Stimulated activated CD4-positive, alpha-beta T cell treated with anti-CD3 and anti-CD28 coated beads, TNF-alpha, amount 100 ng/mL, for 48 hours (primary cell): ENCODE data around the gene KRTAP10-8.
"Not testable (repeated sequence)": the region's sequence is repeated elsewhere in the genome, so short reads cannot be mapped to it uniquely, and the experiment has no call there.

ENCODE experiments used
- DNase-seq, 3 donors: peaks; one replicate each; pipeline ENCODE4 v3.0.0-alpha.2; 2020; ENCODE audit warnings: low read depth in 3 of 3

KRTAP10-8 gene

DNA sequence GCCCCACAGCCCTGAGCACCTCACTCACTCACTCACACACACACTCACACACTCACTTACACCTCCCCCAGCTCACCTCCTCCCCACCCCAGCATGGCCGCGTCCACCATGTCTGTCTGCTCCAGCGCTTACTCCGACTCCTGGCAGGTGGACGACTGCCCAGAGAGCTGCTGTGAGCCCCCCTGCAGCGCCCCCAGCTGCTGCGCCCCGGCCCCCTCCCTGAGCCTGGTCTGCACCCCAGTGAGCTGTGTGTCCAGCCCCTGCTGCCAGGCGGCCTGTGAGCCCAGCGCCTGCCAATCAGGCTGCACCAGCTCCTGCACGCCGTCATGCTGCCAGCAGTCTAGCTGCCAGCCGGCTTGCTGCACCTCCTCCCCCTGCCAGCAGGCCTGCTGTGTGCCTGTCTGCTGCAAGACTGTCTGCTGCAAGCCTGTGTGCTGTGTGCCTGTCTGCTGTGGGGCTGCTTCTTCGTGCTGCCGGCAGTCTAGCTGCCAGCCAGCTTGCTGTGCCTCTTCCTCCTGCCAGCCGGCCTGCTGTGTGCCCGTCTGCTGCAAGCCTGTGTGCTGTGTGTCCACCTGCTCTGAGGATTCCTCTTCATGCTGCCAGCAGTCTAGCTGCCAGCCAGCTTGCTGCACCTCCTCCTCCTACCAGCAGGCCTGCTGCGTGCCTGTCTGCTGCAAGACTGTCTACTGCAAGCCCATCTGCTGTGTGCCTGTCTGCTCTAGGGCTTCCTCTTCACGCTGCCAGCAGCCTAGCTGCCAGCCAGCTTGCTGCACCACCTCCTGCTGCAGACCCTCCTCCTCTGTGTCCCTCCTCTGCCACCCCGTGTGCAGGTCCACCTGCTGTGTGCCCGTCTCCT is 34.7 kb downstream of the KRTAP10-8 start, which contains the start of gene KRTAP10-11:
Gene KRTAP10-11 (plus strand): TSS at position 49 of the 856 bp plus-strand sequence. CDS start 45 bp downstream, at position 94.
- not testable (repeated sequence) for DNase-seq

DNA sequence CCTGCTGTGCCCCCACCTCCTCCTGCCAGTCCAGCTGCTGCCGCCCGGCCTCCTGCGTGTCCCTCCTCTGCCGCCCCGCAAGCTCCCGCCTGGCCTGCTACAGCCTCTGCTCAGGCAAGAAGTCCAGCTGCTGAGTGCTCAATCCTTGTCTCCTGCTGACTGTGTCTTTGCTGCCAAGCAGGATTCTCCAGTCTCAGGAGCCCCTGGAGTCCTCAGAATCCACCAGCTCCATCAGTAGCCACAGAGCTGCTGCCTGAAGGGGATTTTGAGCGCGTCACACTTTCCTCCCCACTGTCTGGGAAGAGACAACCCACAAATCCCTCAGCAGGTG is 35.3 kb downstream of the KRTAP10-8 start:
- no peak for DNase-seq

DNA sequence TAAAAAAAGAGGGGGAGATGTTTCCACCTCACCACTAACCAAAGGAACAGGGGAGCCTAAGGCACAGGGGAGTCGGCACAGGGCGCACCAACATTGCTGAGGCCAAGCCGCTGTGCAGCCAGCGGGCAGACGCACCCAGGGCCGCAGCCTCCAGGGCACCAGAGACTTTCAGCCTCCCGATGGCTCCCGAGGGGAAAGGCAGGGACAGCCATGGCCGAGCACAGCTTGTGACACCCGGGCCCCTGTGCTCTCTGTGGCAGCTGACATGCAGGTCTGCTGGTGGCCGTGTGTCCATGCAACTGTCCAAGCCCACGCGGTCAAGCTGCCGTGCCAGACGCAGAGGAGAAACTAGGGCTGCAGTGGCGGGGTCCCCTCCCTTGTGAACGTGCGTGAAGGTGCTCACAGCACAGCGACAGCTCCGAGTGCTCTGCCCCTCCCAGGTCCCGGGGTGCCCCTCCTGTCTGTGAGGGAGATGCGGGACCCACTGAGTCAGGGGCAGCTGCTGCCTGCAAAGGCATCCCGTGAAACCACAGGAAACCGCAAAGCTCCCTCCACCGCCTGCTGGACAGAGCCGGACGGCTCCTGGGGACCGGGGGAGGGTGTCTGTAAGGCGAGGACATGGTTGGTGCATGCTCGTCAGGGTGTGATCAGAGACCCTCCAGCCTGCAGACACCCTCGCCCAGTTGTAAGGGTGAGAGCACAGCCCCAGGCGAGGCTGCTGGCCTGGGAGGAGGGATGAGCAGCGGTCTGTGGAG is 36.9 kb downstream of the KRTAP10-8 start:
- DNase-seq = no peak

DNA sequence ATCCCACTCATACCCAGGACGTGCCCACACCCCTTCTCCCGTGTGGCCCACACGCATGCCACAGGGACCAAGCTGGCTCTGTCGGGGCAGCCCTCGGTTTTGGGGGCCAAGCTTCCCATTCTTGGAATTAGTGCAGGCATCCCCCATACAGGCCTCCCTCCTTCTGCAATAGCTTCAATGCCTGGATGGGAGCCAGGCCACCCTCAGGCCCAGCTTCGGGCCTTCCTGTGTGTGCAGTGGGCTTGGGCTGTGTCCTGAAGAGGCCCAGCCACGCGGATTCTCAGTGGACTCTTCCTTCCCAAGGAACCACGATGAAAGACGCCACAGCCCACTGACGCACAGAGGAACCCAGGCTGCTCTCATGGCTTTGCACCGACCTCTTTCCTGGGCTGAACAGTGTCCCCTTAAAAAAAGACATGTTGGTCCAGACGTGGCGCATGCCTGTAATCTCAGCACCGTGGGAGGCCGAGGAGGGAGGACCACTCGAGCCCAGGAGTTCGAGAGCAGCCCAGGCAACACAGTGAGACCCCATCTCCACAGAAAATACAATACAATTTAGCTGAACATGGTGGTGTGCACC is 37.7 kb downstream of the KRTAP10-8 start:
- DNase-seq = no peak

DNA sequence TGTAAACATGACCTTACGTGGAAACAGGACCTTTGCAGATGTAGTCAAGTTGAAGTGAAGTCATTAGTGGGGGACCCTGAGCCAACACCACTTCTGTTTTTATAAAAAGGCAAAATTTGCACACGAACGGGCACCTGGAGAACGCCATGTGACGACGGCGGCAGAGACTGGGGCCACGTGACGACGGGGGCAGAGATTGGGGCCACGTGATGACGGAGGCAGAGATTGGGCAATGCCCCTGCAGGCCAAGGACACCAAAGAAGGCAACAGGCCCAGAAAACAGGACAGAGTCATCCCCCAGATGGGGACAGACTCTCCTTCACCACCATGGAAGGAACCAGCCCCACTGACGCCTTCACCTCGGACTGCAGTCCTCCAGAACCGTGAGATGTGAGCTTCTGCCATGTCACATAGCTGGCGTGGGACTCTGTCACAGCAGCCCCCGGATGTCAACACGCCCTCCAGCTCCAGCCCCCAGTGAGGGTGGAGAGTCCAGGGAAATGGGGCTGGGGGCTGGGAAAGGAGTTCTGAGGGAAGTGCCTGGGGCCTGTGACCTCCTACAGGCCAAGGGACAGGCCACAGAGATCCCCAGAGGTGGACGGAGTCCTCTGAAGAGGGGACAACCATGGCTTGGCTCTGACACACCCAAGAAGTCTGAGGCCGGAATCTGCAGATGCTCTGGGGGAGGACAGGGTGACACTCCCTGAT is 38.5 kb downstream of the KRTAP10-8 start:
- no peak for DNase-seq

DNA sequence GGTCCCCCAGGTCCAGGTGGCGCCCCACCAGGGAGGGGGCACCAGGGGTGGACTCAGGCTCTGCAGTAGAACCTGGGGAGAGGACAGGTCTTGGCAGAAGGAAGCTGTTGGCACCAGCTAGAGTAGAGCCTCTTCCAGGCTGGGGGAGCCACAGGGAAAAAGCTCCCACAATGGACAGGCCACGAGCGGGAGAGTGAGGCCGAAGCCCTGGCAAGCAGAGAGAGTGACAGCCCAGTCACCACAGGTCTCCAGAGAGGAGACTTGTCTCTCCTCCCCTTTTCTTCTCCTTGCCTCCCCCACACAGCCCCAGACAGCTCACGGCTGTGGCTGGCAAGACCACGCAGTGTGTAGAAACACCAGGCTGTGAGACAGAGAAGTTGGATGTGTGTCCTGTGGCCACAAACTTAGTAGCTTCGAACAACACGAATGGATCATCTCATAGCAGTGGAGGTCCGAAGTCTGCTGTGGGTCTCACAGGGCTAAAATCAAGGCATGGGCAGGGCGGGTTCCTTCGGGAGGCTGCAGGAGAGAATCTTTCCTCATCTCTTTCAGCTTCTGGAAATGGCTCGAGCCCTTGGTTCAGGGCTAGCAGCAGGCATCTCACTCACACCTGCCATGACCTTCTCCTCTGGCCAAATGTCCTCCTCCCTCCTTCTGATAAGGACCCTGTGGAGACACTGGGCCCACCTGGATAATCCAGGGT is 39.2 kb downstream of the KRTAP10-8 start:
- no peak for DNase-seq

DNA sequence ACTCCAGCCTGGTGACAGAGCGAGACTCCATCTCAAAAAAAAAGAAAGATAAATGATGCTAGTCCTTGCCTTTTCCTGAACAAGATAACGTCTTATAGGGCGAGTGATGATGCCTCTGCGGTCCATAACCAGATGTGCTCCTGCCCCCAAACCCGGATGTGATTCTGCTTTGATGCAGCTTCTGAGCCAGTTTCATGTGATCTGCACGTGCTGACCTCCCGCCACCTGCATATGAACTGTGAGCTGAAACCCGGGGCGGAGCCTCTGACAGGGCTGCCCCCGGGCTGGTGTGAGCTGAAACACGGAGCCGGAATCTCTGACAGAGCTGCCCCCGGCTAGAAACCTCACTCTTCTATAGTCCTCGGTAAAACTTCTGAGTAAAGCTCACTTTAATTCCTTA is 41.2 kb downstream of the KRTAP10-8 start:
- no peak for DNase-seq

DNA sequence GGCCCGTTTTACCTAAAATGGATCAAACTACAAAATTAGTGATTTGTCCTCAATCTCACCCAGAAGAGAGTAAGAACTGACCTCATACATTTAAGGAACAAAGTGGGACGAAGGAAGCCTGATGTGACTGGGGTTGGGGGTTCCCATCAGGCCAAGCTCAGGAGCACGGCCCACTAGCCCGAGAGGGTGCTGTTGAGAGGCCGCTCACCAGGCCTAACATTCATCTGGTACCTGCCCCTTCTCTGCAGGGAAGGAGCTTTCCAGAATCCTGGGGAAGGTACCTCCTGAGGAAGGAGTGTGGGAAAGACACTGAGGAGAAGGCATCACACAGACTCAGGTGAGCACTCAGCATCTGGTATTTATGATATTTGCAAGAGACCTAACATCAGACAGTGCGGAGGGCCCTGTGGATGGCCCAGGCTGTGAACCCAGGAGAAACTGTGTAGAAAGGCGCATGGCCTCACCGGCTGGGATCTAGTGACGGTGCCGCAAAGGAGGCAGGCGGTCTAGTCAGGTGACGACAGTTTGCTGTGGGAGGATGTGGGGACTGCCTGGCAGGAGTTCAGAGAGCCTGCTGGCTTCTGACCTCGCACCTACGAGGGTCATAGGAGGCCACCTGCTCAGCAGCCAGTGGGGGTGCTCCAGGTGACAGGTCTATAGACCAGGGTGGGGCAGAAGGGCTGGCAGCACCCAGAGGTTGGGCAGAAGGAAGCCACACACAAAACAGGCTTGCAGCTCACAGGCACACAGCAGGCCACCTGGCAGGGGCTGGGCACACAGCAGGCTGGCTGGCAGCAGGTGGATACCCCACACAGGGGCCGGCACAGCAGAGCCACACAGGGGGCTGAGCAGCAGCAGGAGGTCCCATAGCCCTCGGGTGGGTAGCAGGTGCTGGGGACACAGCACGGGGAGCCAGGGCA is 42.0 kb downstream of the KRTAP10-8 start:
- DNase-seq = no peak

DNA sequence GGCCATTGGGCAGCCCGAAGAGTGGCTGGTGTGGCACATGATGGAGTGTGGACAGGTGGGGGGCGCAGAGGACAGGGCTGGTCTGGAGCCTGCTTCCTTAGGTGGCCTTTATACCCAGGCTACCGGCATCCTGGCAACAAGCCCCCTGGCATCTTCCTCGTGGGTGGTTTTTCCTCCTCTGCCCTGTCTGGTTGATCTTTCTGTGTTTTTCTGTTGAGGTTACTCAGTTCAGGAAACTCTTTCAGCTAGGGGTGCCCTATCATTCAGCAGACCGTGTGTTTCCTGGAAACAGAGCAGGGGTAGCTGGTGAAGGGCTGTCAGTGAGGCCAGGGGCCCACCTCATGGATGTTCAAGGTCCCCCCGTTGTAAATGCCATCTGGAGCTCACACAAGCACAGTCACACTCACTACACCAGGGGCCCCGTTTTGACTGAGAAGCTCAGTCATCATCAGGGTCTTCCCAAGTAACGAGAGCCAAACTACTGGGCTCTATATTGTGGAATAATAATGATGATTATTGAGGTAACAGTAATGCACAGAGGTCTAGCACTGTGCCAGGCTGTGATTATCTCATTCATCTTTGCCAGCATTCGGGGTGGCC is 42.8 kb downstream of the KRTAP10-8 start, which contains the start of gene KRTAP12-4:
Gene KRTAP12-4 (minus strand): TSS at position 84 of the 600 bp plus-strand sequence. CDS start 45 bp downstream, at position 39.
- no peak for DNase-seq

DNA sequence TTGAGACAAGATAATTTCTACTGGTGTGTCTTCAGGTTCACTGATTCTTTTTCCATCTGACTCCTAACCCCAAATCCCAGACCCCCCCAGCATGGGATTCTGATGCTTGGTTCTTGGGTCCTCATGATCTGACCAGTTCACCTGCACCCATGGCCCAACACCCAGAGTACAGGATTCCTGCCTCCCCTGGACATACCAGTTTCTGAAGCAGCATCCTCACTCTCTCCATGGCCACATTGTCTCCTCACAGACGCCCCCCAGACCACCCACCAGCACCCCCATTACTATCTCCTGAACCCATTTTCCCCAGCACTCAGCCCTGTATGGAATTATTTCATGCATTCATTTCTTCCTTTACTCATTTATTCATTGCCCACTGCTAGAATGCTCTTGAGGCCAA is 45.0 kb downstream of the KRTAP10-8 start:
- no peak for DNase-seq

DNA sequence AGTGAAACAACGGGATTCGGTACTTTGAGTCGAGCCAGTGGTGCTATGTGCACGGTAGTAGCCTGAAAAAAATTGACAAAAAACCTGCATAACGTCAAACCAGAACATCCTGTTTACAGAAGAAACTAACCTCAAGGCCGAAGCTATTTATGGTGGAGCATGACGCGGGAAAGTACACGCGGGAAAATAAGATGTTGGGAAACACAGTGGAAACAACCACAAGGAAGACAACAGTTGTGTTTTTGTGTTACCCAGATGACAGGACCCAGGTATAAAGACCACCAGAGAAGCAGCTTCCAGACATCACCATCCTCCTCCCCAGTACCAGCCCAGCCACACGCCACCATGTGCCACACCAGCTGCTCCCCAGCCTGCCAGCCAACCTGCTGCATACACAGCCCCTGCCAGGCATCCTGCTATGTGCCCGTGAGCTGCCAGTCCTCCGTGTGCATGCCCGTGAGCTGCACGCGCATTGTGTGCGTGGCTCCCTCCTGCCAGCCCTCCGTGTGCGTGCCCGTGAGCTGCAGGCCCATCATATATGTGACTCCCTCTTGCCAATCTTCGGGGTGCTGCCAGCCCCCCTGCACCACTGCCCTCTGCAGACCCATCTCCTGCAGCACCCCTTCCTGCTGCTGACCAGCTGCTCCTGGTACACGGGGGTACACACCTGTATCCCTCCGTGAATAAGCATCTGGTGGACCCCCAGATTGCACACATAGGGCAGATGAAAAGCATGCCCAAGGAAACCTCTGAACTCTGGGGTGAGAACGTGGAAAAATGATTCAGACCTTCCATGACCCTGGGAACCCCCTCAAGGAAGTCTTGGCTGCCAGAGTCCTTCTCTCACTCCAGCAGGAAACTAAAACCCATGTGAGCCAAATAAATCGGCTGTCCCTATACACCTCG is 46.0 kb downstream of the KRTAP10-8 start, which contains the start of gene KRTAP12-3:
Gene KRTAP12-3 (plus strand): TSS at position 298 of the 906 bp plus-strand sequence. CDS start 48 bp downstream, at position 346.
- no peak for DNase-seq

DNA sequence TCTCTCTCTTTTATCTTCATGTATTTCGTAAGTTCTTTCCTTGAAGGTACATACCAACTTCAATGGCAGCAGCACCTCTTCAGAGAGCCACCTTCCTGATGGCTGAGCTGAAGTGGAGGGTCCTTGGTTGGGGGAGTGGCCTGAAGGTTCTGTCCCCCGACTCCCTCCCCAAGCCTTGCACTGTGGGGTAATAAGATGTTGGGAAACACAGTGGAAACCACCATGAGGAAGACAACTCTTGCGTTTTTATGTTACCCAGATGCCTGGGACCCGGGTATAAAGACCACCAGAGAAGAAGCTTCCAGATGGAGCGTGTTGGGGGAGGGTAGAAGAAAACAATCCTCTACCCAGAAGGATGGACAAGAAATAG is 46.6 kb downstream of the KRTAP10-8 start:
- no peak for DNase-seq

DNA sequence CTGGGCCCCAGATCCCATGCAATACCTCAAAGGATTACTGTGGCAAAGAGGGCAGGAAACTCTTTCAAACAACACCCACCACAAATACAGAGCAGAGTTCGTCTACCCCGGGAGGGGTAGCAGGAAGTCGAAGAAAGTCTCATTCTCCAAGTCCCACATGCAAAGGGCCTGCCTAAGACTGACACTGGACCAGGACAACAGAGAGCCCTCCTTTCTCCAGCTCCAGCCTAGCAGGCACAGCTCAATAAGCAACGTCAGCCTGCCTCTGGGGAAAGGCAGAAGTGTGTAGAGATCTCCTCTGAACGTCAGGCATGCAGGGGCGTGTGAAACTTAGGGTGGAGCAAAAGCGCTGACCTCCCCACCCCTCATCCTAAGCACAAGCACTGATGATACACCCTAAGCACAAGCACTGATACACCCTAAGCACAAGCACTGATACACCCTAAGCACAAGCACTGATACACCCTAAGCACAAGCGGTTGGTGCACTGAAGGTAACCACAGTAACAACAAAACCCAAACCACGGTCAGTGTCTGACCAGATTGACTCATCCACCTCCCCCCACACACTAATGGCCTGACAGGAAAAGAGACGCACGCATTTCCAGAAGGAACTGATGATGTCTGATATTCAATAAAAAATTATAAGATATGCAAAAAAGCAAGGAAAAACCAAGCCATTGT is 47.2 kb downstream of the KRTAP10-8 start:
- no peak for DNase-seq

DNA sequence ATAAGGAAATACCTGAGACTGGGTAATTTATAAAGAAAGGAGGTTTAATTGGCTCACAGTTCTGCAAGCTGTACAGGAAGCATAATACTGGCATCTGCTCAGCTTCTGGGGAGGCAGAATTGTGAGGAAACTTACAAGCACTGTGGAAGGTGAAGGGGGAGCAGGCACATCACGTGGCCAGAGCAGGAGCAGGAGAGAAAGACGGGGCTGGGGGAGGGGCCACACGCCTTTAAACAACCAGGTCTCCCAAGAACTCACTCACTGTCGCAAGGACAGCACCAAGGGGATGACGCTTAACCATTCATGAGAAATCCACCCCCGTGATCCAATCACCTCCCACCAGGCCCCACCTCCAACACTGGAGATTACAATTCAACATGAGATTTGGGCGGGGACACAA is 49.7 kb downstream of the KRTAP10-8 start:
- not testable (repeated sequence) for DNase-seq
